Stimulated activated effector memory CD8-positive, alpha-beta T cell treated with anti-CD3 and anti-CD28 coated beads, Interleukin-12 subunit alpha, Interleukin-12 subunit beta, amount 100 ng/mL, for 72 hours (primary cell): ENCODE data around the gene CFAP46.
"Not testable (repeated sequence)": the region's sequence is repeated elsewhere in the genome, so short reads cannot be mapped to it uniquely, and the experiment has no call there.

Experiments used
- ATAC-seq: fragments of 150-1000 bp; cut with Tn5 transposase; 2 replicates; pipeline ENCODE4 v1.10.0; 2021
- DNase-seq, 2 donors: peaks; one replicate each; pipeline ENCODE4 v3.0.0; 2021 to 2022; ENCODE audit warnings: low spot score in 2 of 2
- H3K27ac Mint-ChIP-seq: one replicate; pipeline ENCODE4 v1.8.0; 2022; ENCODE audit warnings: mild to moderate bottlenecking, mixed read lengths
- H3K36me3 Mint-ChIP-seq: one replicate; pipeline ENCODE4 v1.8.0; 2022; ENCODE audit warnings: mild to moderate bottlenecking, mixed read lengths
- H3K4me1 Mint-ChIP-seq: one replicate; pipeline ENCODE4 v1.8.0; 2022; ENCODE audit warnings: mixed read lengths
- H3K4me3 Mint-ChIP-seq: one replicate; pipeline ENCODE4 v1.8.0; 2022; ENCODE audit warnings: mild to moderate bottlenecking, mixed read lengths
- H3K9me3 Mint-ChIP-seq: one replicate; pipeline ENCODE4 v1.8.0; 2022; ENCODE audit warnings: mixed read lengths

CFAP46 gene

GRCh38 chr10:132792099-132792498 lies 150.3 kb downstream of the CFAP46 start:
- not testable (repeated sequence) for H3K36me3 Mint-ChIP-seq, H3K27ac Mint-ChIP-seq, H3K4me1 Mint-ChIP-seq, DNase-seq, ATAC-seq, H3K9me3 Mint-ChIP-seq, H3K4me3 Mint-ChIP-seq

- no peak for DNase-seq
- Mint-ChIP-seq H3K27ac (no peak overlapping the region), H3K4me3 (no peak overlapping the region), H3K9me3 (no peaks in the 10 kb centered on the region), H3K4me1 (no peaks in the 10 kb centered on the region), H3K36me3 (no peaks in the 10 kb centered on the region)
- ATAC-seq: no peak
Observed at GRCh38 chr10:132790934-132791829, 151.2 kb downstream of the CFAP46 start.

GRCh38 chr10:132790470-132790869 lies 151.9 kb downstream of the CFAP46 start:
- ATAC-seq (no peak), DNase-seq (no peak)
- Mint-ChIP-seq H3K27ac (no peak overlapping the region), H3K9me3 (no peaks in the 10 kb centered on the region), H3K36me3 (no peaks in the 10 kb centered on the region), H3K4me1 (no peaks in the 10 kb centered on the region), H3K4me3 (no peak overlapping the region)

GRCh38 chr10:132789659-132790148 lies 152.7 kb downstream of the CFAP46 start:
- Mint-ChIP-seq H3K4me1 (no peaks in the 10 kb centered on the region), H3K9me3 (no peaks in the 10 kb centered on the region), H3K36me3 (peaks cover 5% of the 10 kb centered on the region), H3K4me3 (no peak overlapping the region), H3K27ac (no peak overlapping the region)
- no peak for ATAC-seq
- DNase-seq: no peak

GRCh38 chr10:132788831-132789219 lies 153.5 kb downstream of the CFAP46 start:
- DNase-seq (no peak), ATAC-seq (no peak)
- no peaks in the 10 kb centered on the region for H3K4me1 Mint-ChIP-seq
- no peaks in the 10 kb centered on the region for H3K9me3 Mint-ChIP-seq
- H3K4me3 Mint-ChIP-seq: no peak overlapping the region
- peaks cover 6% of the 10 kb centered on the region for H3K36me3 Mint-ChIP-seq
- no peak overlapping the region for H3K27ac Mint-ChIP-seq

GRCh38 chr10:132788180-132788830 lies 154.1 kb downstream of the CFAP46 start:
- no peak overlapping the region for H3K27ac Mint-ChIP-seq
- no peak overlapping the region for H3K4me3 Mint-ChIP-seq
- H3K36me3 Mint-ChIP-seq: peaks cover 6% of the 10 kb centered on the region
- ATAC-seq (no peak), DNase-seq (no peak)
- no peaks in the 10 kb centered on the region for H3K4me1 Mint-ChIP-seq
- H3K9me3 Mint-ChIP-seq: no peaks in the 10 kb centered on the region

- Mint-ChIP-seq H3K9me3 (no peaks in the 10 kb centered on the region), H3K4me3 (no peak overlapping the region), H3K4me1 (no peaks in the 10 kb centered on the region), H3K36me3 (peaks cover 6% of the 10 kb centered on the region), H3K27ac (no peak overlapping the region)
- no peak for DNase-seq
- ATAC-seq: no peak
Observed at GRCh38 chr10:132787495-132788179, 154.7 kb downstream of the CFAP46 start.

GRCh38 chr10:132786884-132787494 lies 155.4 kb downstream of the CFAP46 start:
- no peak overlapping the region for H3K4me3 Mint-ChIP-seq
- no peak for ATAC-seq

GRCh38 chr10:132786476-132786883 lies 155.9 kb downstream of the CFAP46 start:
- no peaks in the 10 kb centered on the region for H3K9me3 Mint-ChIP-seq
- H3K4me3 Mint-ChIP-seq: no peak overlapping the region
- ATAC-seq: no peak
- no peak overlapping the region for H3K27ac Mint-ChIP-seq
- no peaks in the 10 kb centered on the region for H3K4me1 Mint-ChIP-seq
- no peak for DNase-seq
- H3K36me3 Mint-ChIP-seq: peaks cover 6% of the 10 kb centered on the region

More at GRCh38 chr10:132786884-132787494, 155.4 kb downstream of the CFAP46 start:
- no peak overlapping the region for H3K27ac Mint-ChIP-seq
- no peaks in the 10 kb centered on the region for H3K9me3 Mint-ChIP-seq
- DNase-seq: no peak
- H3K4me1 Mint-ChIP-seq: no peaks in the 10 kb centered on the region
- peaks cover 6% of the 10 kb centered on the region for H3K36me3 Mint-ChIP-seq

GRCh38 chr10:132785723-132786475 lies 156.5 kb downstream of the CFAP46 start, which contains the start of gene NKX6-2:
NKX6-2 (minus strand) TSS chr10:132786147; CDS start chr10:132785948, 199 bp downstream.
- no peak for DNase-seq
- H3K4me1 Mint-ChIP-seq: no peaks in the 10 kb centered on the region
- no peak within 1 kb of the TSS for H3K27ac Mint-ChIP-seq
- H3K4me3 Mint-ChIP-seq: no peak within 1 kb of the TSS
- no peaks in the 10 kb centered on the region for H3K9me3 Mint-ChIP-seq
- no peak for ATAC-seq
- H3K36me3 Mint-ChIP-seq: peaks cover 6% of the 10 kb centered on the region

GRCh38 chr10:132784866-132785722 lies 157.3 kb downstream of the CFAP46 start:
- Mint-ChIP-seq H3K4me1 (no peaks in the 10 kb centered on the region), H3K27ac (no peak overlapping the region), H3K9me3 (no peaks in the 10 kb centered on the region), H3K36me3 (peaks cover 6% of the 10 kb centered on the region), H3K4me3 (no peak overlapping the region)
- ATAC-seq (no peak), DNase-seq (no peak)

- Mint-ChIP-seq H3K36me3 (peaks cover 6% of the 10 kb centered on the region), H3K9me3 (no peaks in the 10 kb centered on the region), H3K4me3 (no peak overlapping the region), H3K4me1 (no peaks in the 10 kb centered on the region), H3K27ac (no peak overlapping the region)
- ATAC-seq (no peak), DNase-seq (no peak)
Observed at GRCh38 chr10:132783940-132784865, 158.2 kb downstream of the CFAP46 start.
